GM12874 (cell line): Measurements from ENCODE around the gene AAMDC.

Experiments
- CTCF ChIP-seq: IDR thresholded peaks from 2 replicates; pipeline ENCODE4 v1.5.1; 2011; ENCODE audit warnings: low read depth, mild to moderate bottlenecking, control low read depth, low read length, moderate library complexity; ENCODE audit not compliant: insufficient read depth

AAMDC gene

GRCh38 chr11:77854838-77855237, 33.9 kb downstream of the AAMDC start:
- no peak for TF ChIP-seq CTCF

GRCh38 chr11:77865805-77866204, 44.9 kb downstream of the AAMDC start:
- no peak for TF ChIP-seq CTCF

- TF ChIP-seq CTCF, result no peak
These were observed 45.4 kb downstream of the AAMDC start for GRCh38 chr11:77866336-77866735.

- TF ChIP-seq CTCF, result no peak
These were observed 47.8 kb downstream of the AAMDC start for GRCh38 chr11:77868744-77869143.

- TF ChIP-seq CTCF, result no peak
These were observed 50.9 kb downstream of the AAMDC start for GRCh38 chr11:77871855-77872254.

GRCh38 chr11:77873345-77873744, 52.4 kb downstream of the AAMDC start:
- TF ChIP-seq CTCF, result no peak

- no peak for TF ChIP-seq CTCF
These were observed 53.3 kb downstream of the AAMDC start for GRCh38 chr11:77874206-77874605.

GRCh38 chr11:77876045-77876444, 55.1 kb downstream of the AAMDC start:
- TF ChIP-seq CTCF, result no peak
